ENCODE data around the gene ATP6V0A1.
"Not testable (repeated sequence)": the region's sequence is repeated elsewhere in the genome, so short reads cannot be mapped to it uniquely, and the experiment has no call there.

The ATP6V0A1 gene

GRCh38 chr17:42477824-42478223 lies 19.1 kb downstream of the ATP6V0A1 start:
- not testable (repeated sequence) for DNase-seq

GRCh38 chr17:42484304-42484703 lies 25.6 kb downstream of the ATP6V0A1 start:
- no peak for DNase-seq

GRCh38 chr17:42485680-42486079 lies 27.0 kb downstream of the ATP6V0A1 start:
- DNase-seq = no peak

GRCh38 chr17:42488032-42488431 lies 29.4 kb downstream of the ATP6V0A1 start:
- DNase-seq = no peak

GRCh38 chr17:42493319-42493718 lies 34.6 kb downstream of the ATP6V0A1 start:
- no peak for DNase-seq

- no peak for DNase-seq
Measured at GRCh38 chr17:42494673-42495072, 36.0 kb downstream of the ATP6V0A1 start.

GRCh38 chr17:42498828-42499227 lies 40.1 kb downstream of the ATP6V0A1 start:
- DNase-seq = no peak

- no peak for DNase-seq
Measured at GRCh38 chr17:42502091-42502490, 43.4 kb downstream of the ATP6V0A1 start.

GRCh38 chr17:42502926-42503325 lies 44.2 kb downstream of the ATP6V0A1 start:
- DNase-seq = no peak

GRCh38 chr17:42507671-42508070 lies 49.0 kb downstream of the ATP6V0A1 start:
- DNase-seq = no peak

GRCh38 chr17:42508426-42509165 lies 49.9 kb downstream of the ATP6V0A1 start:
- no peak for DNase-seq

- no peak for DNase-seq
Measured at GRCh38 chr17:42509409-42509808, 50.7 kb downstream of the ATP6V0A1 start.

- DNase-seq = no peak
Measured at GRCh38 chr17:42509841-42510240, 51.2 kb downstream of the ATP6V0A1 start.

- no peak for DNase-seq
Measured at GRCh38 chr17:42512246-42512645, 53.6 kb downstream of the ATP6V0A1 start.

GRCh38 chr17:42512733-42513251 lies 54.1 kb downstream of the ATP6V0A1 start:
- DNase-seq = no peak

GRCh38 chr17:42513686-42514085 lies 55.0 kb downstream of the ATP6V0A1 start:
- DNase-seq = no peak

- no peak for DNase-seq
Measured at GRCh38 chr17:42514279-42514678, 55.6 kb downstream of the ATP6V0A1 start.

- DNase-seq = no peak
Measured at GRCh38 chr17:42514867-42515266, 56.2 kb downstream of the ATP6V0A1 start.

- DNase-seq = peak; percentile 85
Measured at GRCh38 chr17:42517516-42517915, 58.8 kb downstream of the ATP6V0A1 start.

GRCh38 chr17:42518046-42518754 lies 59.5 kb downstream of the ATP6V0A1 start:
- peak; percentile 77 for DNase-seq

- no peak for DNase-seq
Measured at GRCh38 chr17:42518755-42519545, 60.3 kb downstream of the ATP6V0A1 start.

GRCh38 chr17:42519546-42520491 lies 61.1 kb downstream of the ATP6V0A1 start:
- DNase-seq = peak; percentile 89
